Spleen (tissue), 11 donors: ENCODE results near the gene NAALADL2. TPM values are rescaled to one million over a fixed set of nuclear protein-coding genes. Genes with fewer than 3 reads are reported as not detected.

Source experiments
- DNase-seq: peaks from one replicate; pipeline ENCODE4 v3.0.0-alpha.2; 2020
- H3K27ac ChIP-seq, 8 donors: fragments of 200-600 bp; sonication (generic) in 7 of 8; 1 replicate in 4 of 8; 2 replicates in 4 of 8; pipeline versions ENCODE4 v1.5.0 to v1.8.0; 2016 to 2021; ENCODE audit warnings: inconsistent platforms in 4 of 8, mild to moderate bottlenecking in 4 of 8, moderate library complexity in 1 of 8
- H3K27me3 ChIP-seq, 7 donors: fragments of 200-600 bp; sonication (generic) in 6 of 7; replicated peaks in 1 of 7; 1 replicate in 4 of 7; 2 replicates in 3 of 7; pipeline versions ENCODE4 v1.5.0 to v1.8.0; 2016 to 2021; ENCODE audit warnings: inconsistent platforms in 3 of 7, mild to moderate bottlenecking in 1 of 7
- H3K36me3 ChIP-seq, 6 donors: fragments of 200-600 bp; sonication (generic) in 5 of 6; 1 replicate in 4 of 6; 2 replicates in 2 of 6; pipeline versions ENCODE4 v1.5.0 to v1.8.0; 2016 to 2021; ENCODE audit warnings: inconsistent platforms in 2 of 6
- H3K4me1 ChIP-seq, 6 donors: fragments of 200-600 bp; sonication (generic) in 5 of 6; 1 replicate in 3 of 6; 2 replicates in 3 of 6; pipeline versions ENCODE4 v1.5.0 to v1.8.0; 2016 to 2021; ENCODE audit warnings: inconsistent platforms in 3 of 6
- H3K4me3 ChIP-seq, 8 donors: fragments of 200-600 bp; sonication (generic) in 7 of 8; 1 replicate in 4 of 8; 2 replicates in 4 of 8; pipeline versions ENCODE4 v1.5.0 to v1.8.0; 2016 to 2021; ENCODE audit warnings: inconsistent platforms in 4 of 8, mild to moderate bottlenecking in 4 of 8, moderate library complexity in 2 of 8
- H3K9me3 ChIP-seq, 8 donors: fragments of 200-600 bp; sonication (generic) in 7 of 8; 1 replicate in 4 of 8; 2 replicates in 4 of 8; pipeline versions ENCODE4 v1.5.0 to v1.8.0; 2016 to 2021; ENCODE audit warnings: inconsistent platforms in 4 of 8
- POLR2A ChIP-seq, 3 donors: fragments of 450-650 bp; IDR thresholded peaks; one replicate each; pipeline ENCODE4 v1.5.1; 2017; ENCODE audit warnings: antibody characterized with exemption in 3 of 3, mild to moderate bottlenecking in 1 of 3
- POLR2AphosphoS5 ChIP-seq, 3 donors: sonication (generic); formaldehyde crosslinking; IDR thresholded peaks; one replicate each; pipeline ENCODE4 v1.5.1; 2017; ENCODE audit warnings: antibody characterized with exemption in 3 of 3
- WGBS, 5 donors: extraction: QIAGEN DNeasy Blood & Tissue Kit in 3 of 5; methylation state at CpG; one replicate each; pipeline versions ENCODE4 v1.1.5 to v1.1.7; 2013 to 2018; 5-methylcytosine and 5-hydroxymethylcytosine counted together
- intact Hi-C: fragments of 100-400 bp; cut with DNase I; formaldehyde crosslinking; loops from one replicate; pipeline ENCODE4 v1.15.0; 2023; ENCODE audit warnings: low total_unique reads
- polyA plus RNA-seq, 3 donors: library from polyadenylated mRNA; stranded (reverse); fragments of 200-250 nt; gene quantifications; one replicate each; pipeline ENCODE4 v1.2.1, GENCODE V29; 2013
- total RNA-seq, 7 donors: library from RNA; depleted of rRNA in 3 of 7; stranded (reverse); fragments of >200 nt in 3 of 7; fragmentation: NEBNext Ultra II Directional in 4 of 7; extraction: Animal tissue kit (Norgen Biotek cat#: 25700) in 4 of 7; gene quantifications; one replicate each; pipeline versions ENCODE4 v1.1.0 to v1.2.1, GENCODE V29; 2016 to 2021
- TF ChIP-seq, protein P1 (sequence below), 11 experiments: fragments of 200-600 bp in 7 of 11; fragments of 450-650 bp in 4 of 11; sonication (generic) in 4 of 11; IDR thresholded peaks in 8 of 11; conservative IDR thresholded peaks in 3 of 11; 1 replicate in 7 of 11; 2 replicates in 4 of 11; pipeline versions ENCODE4 v1.4.0 to v1.8.0; 2016 to 2021; ENCODE audit warnings: antibody characterized with exemption in 11 of 11, inconsistent platforms in 4 of 11, mild to moderate bottlenecking in 1 of 11
- donor health status: healthy with polysubstance abuse.
- donor health status: DM: no; HTN: no; CAD: no; lungs with moderate emphysema.
- donor health status: DM: no; HTN: no; CAD: no.
- donor health status: Bipolar disorder and iron deficiency.
- donor health status: healthy.
- donor health status: DM: no; HTN: no; CAD: no.
- donor health status: DM: yes; HTN: yes; CAD: no.

NAALADL2 gene
- total and polyA plus RNA-seq, 10 donors, result 0.09 to 14.4 (median 6.4) TPM

DNA sequence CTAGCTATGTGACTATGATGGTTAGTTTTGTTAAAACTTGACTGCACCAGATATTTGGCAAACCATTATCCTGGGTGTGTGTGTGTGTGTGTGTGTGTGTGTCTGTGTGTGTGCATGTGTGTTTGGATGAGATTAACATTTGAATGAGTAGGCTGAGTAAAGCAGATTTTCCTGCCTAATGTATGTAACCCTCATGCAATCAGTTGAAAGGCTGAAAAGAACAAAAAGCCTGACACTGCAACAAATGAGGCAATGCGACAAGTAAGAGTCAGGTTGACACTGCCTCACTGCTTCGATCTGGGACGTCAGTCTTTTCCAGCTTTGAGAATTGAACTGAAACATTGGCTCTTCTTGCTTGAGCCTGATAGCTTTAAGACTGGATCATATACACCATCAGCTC is 643.0 kb downstream of the NAALADL2 start:
- intact Hi-C loops, result no loop called here
- Histone ChIP-seq H3K27me3 (no peaks in the 10 kb centered on the region), H3K36me3 (no peaks in the 10 kb centered on the region), H3K27ac (no peak overlapping the region), H3K4me3 (no peak overlapping the region), H3K4me1 (no peaks in the 10 kb centered on the region), H3K9me3 (peaks cover 0 to 11% (median 0%) of the 10 kb centered on the region in 8 donors)
- TF ChIP-seq, protein P1, sequence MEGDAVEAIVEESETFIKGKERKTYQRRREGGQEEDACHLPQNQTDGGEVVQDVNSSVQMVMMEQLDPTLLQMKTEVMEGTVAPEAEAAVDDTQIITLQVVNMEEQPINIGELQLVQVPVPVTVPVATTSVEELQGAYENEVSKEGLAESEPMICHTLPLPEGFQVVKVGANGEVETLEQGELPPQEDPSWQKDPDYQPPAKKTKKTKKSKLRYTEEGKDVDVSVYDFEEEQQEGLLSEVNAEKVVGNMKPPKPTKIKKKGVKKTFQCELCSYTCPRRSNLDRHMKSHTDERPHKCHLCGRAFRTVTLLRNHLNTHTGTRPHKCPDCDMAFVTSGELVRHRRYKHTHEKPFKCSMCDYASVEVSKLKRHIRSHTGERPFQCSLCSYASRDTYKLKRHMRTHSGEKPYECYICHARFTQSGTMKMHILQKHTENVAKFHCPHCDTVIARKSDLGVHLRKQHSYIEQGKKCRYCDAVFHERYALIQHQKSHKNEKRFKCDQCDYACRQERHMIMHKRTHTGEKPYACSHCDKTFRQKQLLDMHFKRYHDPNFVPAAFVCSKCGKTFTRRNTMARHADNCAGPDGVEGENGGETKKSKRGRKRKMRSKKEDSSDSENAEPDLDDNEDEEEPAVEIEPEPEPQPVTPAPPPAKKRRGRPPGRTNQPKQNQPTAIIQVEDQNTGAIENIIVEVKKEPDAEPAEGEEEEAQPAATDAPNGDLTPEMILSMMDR (IDR thresholded peaks at IDR 0.05 in 8 of 11, conservative IDR thresholded peaks at IDR 0.05 in 3 of 11), result no peak
- TF ChIP-seq POLR2A (IDR thresholded peaks at IDR 0.05) (no peak), POLR2AphosphoS5 (IDR thresholded peaks at IDR 0.05) (no peak)
- no peak for DNase-seq
- WGBS, 5 donors, result 90 to 96% (median 92%) methylated on average over 3 of the region's 3 CpGs

DNA sequence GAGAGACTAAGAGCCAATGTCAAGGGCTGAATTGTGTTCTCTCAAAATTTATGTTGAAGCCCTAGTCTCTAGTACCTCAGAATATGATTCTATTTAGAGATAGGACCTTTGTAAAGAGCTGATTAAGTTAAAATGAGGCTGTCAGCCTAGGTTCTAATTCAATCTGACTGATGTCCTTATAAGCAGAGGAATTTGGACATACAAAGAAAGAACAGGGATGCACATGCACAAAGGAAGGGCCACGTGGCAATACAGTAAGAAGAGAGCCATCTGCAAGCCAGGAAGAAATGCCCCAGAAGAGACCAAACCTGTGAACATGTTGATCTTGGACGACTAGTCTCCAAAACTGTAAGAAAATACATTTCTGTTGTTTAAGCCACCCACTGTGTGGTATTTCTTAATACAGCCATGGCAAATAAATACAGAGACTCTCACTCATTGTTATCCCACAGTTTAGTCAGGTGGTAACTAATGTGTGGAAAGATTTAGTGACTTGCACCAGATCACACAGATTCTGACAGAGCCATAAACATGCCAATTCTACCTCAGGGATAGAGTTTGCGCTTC is 652.2 kb downstream of the NAALADL2 start:
- intact Hi-C loops, result no loop called here
- H3K27ac ChIP-seq, result no peak overlapping the region
- TF ChIP-seq POLR2AphosphoS5 (IDR thresholded peaks at IDR 0.05) (no peak), POLR2A (IDR thresholded peaks at IDR 0.05) (no peak)
- TF ChIP-seq, protein P1 (IDR thresholded peaks at IDR 0.05 in 8 of 11, conservative IDR thresholded peaks at IDR 0.05 in 3 of 11), result no peak

DNA sequence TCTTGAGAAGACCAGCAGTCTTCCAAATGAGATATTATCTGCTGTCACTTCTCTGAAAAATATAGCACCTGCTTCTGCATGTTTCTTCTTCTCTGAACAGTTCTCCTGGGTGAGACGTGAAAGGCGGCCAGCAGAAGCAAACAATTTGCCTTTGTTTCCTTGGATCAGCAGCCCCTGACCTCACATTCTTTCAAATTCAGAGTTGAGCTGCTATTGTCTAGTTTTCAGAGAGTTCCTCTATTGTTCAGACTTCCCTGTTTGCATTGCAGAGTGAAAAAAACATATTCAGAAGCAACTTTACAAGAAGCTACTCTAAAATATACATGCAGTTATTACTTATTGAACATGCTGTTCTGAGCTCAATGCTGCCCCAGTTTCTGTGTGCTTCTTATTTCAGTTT is 653.6 kb downstream of the NAALADL2 start:
- Histone ChIP-seq H3K36me3 (no peaks in the 10 kb centered on the region), H3K27ac (no peak overlapping the region), H3K4me3 (no peak overlapping the region), H3K9me3 (peaks cover 0 to 4% (median under 1%) of the 10 kb centered on the region in 8 donors), H3K27me3 (no peaks in the 10 kb centered on the region), H3K4me1 (no peaks in the 10 kb centered on the region)
- intact Hi-C loops, result no loop called here
- WGBS, 5 donors, result 47 to 66% (median 56%) methylated on average over 2 of the region's 2 CpGs
- TF ChIP-seq POLR2A (IDR thresholded peaks at IDR 0.05), result no peak
- TF ChIP-seq, protein P1 (IDR thresholded peaks at IDR 0.05 in 8 of 11, conservative IDR thresholded peaks at IDR 0.05 in 3 of 11), result no peak
- no peak for TF ChIP-seq POLR2AphosphoS5 (IDR thresholded peaks at IDR 0.05)
- no peak for DNase-seq

More for the DNA sequence above, 652.2 kb downstream of the NAALADL2 start:
- Histone ChIP-seq H3K9me3 (peaks cover 0 to 4% (median 0%) of the 10 kb centered on the region in 8 donors), H3K4me3 (no peak overlapping the region), H3K27me3 (no peaks in the 10 kb centered on the region), H3K4me1 (no peaks in the 10 kb centered on the region), H3K36me3 (no peaks in the 10 kb centered on the region)
- WGBS, 5 donors, result 70 to 90% (median 76%) methylated on average over 3 of the region's 3 CpGs
- no peak for DNase-seq

DNA sequence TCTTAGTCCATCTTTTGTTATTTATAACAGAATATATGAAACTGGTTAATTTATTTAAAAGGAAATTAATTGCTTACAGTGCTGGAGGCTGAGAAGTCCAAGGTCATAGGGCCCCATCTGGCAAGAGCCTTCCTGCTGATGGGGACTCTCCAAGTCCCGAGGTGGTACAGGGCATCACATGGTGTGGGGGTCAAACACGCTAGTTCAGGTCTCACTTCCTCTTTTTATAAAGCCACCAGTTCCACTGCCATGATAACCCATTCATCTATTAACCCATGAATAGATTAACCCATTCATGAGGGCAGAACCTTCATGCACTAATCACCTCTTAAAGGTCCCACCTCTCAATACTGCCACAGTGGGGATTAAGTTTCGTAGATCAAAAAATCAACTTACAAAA is 659.3 kb downstream of the NAALADL2 start:
- intact Hi-C loops, result no loop called here
- Histone ChIP-seq H3K36me3 (no peaks in the 10 kb centered on the region), H3K27me3 (no peaks in the 10 kb centered on the region), H3K9me3 (peaks cover 0 to 4% (median 0%) of the 10 kb centered on the region in 8 donors), H3K4me1 (no peaks in the 10 kb centered on the region), H3K4me3 (no peak overlapping the region), H3K27ac (no peak overlapping the region)
- 56 to 66% (median 59%) methylated on average over 3 of the region's 3 CpGs for WGBS, 5 donors
- TF ChIP-seq POLR2A (IDR thresholded peaks at IDR 0.05) (no peak), POLR2AphosphoS5 (IDR thresholded peaks at IDR 0.05) (no peak)
- TF ChIP-seq, protein P1 (IDR thresholded peaks at IDR 0.05 in 8 of 11, conservative IDR thresholded peaks at IDR 0.05 in 3 of 11), result no peak
- no peak for DNase-seq
